ENCODE measurements around the gene LBH. TPM values are rescaled to one million over a fixed set of nuclear protein-coding genes. Genes with fewer than 3 reads are reported as not detected.

Gene LBH
- total RNA-seq, 1 donor from 2014 or later = 134 TPM

GRCh38 chr2:30234180-30234971 lies 3.0 kb downstream of the LBH start:
- intact Hi-C loops (cut with micrococcal nuclease) = loop anchor here (1.0 to 5.0 kb wide), 7 partner anchors 9 to 1828 kb away; partner anchors contain the start of genes CLIP4 and SPAST

DNA sequence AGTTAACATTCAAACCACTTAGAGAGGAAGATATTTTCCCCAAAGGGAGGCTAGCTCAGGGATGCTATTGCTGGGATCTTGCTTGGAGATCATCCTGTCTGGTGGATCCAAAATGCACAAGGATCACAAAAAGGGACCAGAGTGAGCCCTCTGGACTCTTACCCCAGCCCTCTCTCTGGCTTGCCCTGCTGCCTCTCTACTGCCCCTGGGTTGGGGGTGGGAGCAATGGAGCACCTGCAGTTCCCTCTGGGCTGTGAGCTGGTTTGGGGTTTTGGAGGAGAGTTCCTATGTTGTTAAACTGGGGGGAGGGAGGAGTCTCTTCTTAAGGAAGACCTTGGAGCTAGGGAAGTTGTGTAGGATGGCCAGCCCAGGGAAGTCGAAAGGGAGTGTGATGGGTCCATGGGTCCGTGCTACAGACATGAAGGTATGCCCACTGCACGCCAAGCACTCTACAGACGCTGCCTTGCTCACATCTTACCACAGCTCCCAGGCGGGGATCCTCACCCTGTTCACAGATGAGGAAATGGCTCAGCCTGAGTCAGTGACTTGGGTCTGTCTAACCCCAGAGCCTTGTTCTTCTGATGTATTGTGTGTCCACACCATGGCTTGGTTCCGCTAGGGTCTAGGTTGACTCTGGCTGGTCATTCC lies 3.8 kb downstream of the LBH start:
- intact Hi-C loops (cut with micrococcal nuclease) = loop anchor here (1.0 kb wide), 2 partner anchors 26 to 476 kb away; no protein-coding TSS in a partner anchor

- intact Hi-C loops (cut with micrococcal nuclease) = loop anchor here (1.0 kb wide), 2 partner anchors 27 to 475 kb away; no protein-coding TSS in a partner anchor
Measured at GRCh38 chr2:30235859-30236535, 4.7 kb downstream of the LBH start.

DNA sequence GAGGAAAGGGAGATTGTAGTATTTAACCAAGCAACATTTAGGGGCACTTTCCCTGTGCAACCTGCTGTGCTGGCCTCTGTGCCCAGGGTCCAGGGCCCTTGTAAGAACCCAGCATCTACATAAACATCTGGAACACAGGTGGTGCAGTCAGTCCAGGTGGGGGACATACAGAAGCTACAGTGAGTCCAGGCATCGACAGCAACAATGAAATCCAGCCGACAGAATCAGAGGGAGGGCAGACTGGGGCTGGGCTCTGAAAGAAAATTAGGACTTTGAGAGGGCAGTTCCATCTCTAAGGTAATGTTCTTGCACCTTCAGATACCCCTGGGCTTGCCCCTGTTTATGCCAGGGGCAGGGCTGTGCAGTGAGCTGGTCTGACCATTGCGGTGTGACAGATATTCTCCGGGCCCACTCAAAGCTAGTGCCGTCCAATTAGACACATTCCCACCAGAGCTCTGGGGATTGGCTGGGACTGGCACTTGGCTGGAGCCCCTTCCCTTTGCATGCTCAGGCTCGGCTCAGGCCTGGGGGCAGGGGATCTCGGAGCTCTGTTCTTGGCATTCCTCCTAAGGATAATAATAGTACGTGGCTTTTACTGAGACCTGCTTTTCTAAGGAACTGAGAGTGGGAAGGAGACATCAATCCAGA lies 5.4 kb downstream of the LBH start:
- intact Hi-C loops (cut with micrococcal nuclease) = no loop called here

GRCh38 chr2:30237239-30237965 lies 6.1 kb downstream of the LBH start:
- intact Hi-C loops (cut with micrococcal nuclease) = no loop called here

GRCh38 chr2:30237966-30238800 lies 6.8 kb downstream of the LBH start:
- intact Hi-C loops (cut with micrococcal nuclease) = no loop called here

DNA sequence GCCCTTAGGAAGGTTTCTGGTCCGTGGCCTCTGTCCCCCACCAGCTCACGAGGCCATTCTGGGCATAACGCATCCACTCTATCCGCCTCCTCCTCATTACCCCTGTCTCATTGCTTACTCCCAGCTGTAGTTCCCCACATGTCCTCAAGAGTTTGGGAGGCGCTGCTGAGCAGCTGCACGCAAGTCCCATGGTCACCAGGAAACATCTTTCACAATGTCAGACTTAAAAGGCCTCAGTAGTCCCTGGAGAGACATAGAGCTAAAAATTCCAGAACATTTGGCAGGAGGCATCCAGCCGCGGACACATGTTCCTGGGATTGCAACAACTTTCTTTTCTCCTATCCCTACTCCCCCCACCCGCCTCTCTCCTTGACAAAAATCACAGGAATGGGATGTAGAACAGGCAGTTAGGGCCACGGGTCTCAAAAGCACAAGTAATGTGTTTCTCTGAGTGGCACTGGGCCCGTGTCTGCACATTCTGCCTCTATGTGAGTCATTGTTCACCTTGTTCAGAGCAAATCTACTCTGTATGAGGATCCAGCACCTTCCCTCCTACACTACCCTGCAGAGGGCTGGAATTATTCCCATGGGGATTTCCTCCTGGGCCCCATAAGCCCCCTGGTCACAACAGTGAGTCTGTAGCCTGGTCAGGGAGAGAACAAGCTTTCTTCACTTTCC lies 8.1 kb downstream of the LBH start:
- intact Hi-C loops (cut with micrococcal nuclease) = loop anchor here (1.0 kb wide), 4 partner anchors 14 to 183 kb away; no protein-coding TSS in a partner anchor

DNA sequence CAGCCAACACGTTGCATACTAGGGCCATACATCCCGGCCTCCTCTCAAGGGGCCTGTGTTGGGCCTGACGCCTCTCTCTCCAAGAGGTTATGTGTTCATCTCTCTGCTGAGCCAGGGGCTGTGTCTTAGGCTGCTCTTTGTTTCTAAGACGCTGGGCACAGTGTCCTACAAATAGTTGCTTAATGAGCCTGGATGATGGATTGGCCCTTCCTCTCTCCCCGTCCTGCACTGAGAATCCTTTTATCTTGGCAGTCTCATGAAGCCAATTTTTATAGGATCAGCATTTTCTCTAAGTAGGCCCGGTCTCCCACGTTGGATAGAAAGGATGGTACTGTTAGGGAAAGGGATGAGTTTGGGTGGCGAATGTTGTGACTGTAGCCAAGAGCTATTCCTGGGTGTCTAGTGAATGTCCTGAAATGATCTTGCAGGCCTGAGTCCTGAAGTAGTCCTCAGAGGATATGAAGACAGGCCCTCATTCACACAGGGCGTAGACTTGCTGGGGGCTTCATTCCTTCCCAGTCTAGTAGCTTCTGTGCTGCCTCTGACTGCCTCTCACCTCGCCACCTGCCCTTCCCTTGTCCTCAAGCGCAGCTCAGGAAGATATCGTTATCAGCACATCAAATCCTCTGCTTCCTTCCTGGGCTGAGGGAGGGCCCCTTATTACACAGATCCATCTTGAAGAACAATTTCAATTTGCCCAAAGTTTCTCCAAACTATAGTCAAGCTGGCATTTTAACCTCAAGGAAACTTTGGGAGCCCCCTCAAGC lies 8.8 kb downstream of the LBH start:
- intact Hi-C loops (cut with micrococcal nuclease) = loop anchor here (1.0 kb wide), 4 partner anchors 13 to 182 kb away; no protein-coding TSS in a partner anchor

DNA sequence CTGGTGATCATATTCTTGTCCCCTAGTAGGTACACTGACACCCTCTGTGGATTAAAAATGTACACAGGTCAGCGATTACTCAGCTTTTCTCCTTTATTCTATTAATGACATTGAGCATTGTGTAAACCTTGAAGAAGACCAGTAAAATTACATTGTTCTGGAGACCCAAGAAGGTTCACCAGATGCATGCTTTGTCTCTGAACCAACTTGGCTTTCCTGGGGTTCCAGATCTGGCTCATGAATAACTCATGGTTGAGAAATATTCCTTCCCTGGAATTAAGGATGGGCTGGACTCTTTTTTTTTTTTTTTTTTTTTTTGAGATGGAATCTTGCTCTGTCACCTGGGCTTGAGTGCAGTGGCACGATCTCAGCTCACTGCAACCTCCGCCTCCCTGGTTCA lies 11.9 kb downstream of the LBH start:
- intact Hi-C loops (cut with micrococcal nuclease) = no loop called here

- intact Hi-C loops (cut with micrococcal nuclease) = no loop called here
Measured at GRCh38 chr2:30245364-30245763, 14.0 kb downstream of the LBH start.

GRCh38 chr2:30248791-30249190 lies 17.5 kb downstream of the LBH start:
- intact Hi-C loops (cut with micrococcal nuclease) = no loop called here

DNA sequence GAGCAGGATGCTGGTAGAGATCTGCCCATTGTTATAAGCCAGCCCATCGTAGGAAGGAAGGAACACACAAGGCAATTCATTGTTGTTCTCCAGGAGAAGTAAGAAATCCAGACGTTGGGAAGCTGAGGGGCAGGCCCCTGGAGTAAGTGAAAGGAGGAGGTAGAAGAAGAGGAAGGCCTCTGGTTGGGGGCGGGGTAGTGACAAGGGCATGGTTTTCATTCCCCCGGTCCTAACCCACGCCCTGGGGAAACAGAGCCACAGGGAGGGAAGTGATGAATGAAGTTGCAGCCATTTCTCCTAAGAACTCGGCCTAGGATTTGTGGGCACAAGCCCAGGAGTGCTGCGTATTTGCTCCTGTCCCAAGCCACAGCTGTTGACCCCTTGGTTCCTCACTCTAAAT lies 18.0 kb downstream of the LBH start:
- intact Hi-C loops (cut with micrococcal nuclease) = no loop called here

DNA sequence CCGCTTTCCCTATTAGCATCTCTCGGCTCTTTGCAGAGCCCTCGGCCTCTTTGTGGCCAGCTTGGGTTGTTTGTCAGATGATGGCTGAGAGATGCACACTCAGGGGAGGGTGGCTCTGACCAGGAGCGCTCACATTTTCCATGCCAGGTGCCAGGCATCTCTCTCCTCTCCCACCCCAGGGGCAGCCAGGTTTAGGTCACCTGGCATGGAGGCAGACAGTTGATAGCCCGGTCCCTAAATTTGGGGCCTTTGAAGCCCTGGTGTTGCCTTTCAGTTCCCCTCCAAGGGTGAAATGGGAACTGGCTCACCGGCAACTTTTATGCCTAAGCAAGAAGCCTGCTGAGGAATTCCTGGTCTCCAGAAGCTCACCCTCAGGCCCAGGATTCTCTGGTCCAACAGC lies 19.1 kb downstream of the LBH start:
- intact Hi-C loops (cut with micrococcal nuclease) = no loop called here

GRCh38 chr2:30252723-30253701 lies 21.7 kb downstream of the LBH start:
- intact Hi-C loops (cut with micrococcal nuclease) = loop anchor here (1.0 to 2.0 kb wide), 4 partner anchors 14 to 84 kb away; no protein-coding TSS in a partner anchor

DNA sequence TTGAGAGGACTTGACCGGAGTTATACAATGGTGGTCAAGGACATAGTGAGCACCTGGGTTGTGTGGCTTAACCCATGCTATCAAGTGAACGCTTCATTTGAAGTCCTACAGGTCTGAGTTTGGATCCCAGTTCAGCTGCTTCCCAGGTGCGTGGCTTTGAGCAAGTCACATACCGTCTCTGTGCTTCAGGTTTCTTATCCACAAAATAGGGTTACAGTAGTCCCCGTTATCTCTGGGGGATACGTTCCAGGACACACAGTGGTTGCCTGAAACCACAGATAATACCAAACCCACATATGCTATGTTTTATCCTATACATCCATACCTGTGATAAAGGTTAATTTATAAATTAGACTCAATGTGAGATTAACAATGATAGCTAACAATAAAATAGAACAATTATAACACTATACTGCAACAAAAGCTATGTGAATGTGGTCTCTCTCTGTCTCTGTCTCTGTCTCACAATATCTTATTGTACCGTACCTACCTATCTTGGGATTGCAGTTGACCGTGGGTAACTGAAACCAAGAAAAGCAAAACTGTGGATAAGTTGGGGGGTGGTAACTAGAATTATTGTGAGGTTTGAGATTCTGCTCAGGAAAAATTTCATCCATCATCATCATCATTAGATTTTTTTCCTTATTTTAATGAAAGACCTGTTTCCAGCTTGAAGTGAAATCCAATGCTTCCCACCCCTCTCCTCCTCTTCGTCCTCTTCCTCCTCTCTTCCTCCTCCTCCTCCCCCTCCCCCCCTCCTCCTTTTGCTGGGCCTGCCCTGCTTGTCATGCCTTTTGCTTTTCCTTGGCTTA lies 22.7 kb downstream of the LBH start:
- intact Hi-C loops (cut with micrococcal nuclease) = loop anchor here (1.0 to 2.0 kb wide), 4 partner anchors 13 to 83 kb away; no protein-coding TSS in a partner anchor

DNA sequence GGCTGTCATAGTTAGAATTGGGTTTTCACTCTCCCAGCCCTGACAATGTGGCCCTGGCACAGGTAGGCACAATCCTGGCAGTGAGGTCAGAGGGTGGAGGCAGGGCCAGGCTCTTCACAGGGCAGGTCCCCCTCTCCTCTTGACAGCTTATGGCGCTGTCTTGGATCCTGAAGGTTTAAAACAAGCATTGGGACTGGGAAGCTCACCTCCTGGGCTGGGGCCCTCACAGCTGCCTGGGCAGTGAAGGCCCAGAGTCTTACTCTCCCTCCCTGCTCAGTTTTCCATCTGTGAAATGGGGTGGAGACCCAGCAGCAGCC lies 23.3 kb downstream of the LBH start:
- intact Hi-C loops (cut with micrococcal nuclease) = no loop called here
